G401 (cell line): ENCODE data around the gene SPDYE5. TPM values are rescaled to one million over a fixed set of nuclear protein-coding genes. Genes with fewer than 3 reads are reported as not detected.

Experiments
- DNase-seq: peaks from one replicate; pipeline ENCODE4 v3.0.0-alpha.2; 2015; ENCODE audit warnings: low spot score
- in situ Hi-C: cut with HindIII; loops from 2 replicates; pipeline ENCODE4 v1.10.0; 2016; ENCODE audit warnings: low sequenced_read_pairs, mixed read lengths
- total RNA-seq: library from RNA; depleted of rRNA; stranded (reverse); fragments of >200 nt; shearing (Covaris generic); gene quantifications from 2 replicates; pipeline ENCODE4 v1.2.3, GENCODE V29; 2014; rRNA removed

Gene SPDYE5
- total RNA-seq, 1 experiment from 2014 or later, result not detected

DNA sequence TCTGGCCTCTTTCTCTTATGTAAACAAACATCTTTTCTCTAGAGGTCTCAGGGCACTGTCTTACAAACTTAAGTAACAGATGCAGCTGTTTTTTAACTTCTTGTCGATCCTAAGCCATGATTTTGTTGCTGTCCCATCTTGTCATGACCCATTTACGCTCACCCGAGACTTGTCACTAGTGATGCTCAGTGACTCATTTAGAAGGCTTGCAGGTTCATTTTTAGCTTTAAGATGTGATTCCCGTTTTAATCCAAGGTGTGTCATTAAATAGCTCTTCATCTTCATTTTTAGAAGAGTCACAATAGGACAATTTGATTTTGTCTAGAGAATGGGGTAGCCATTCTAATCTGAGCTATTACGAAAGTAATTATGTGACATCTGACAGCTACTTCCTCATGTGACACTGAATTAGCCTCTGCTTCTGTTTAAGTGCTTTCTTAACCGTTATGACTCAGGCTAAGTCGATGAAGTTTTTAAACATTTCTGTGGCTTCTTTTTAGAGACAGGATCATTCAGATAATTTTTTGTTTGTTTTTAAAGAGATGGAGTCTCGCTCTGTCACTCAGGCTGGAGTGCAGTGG is 42.7 kb downstream of the SPDYE5 start:
- no peak for DNase-seq
- in situ Hi-C loops, result no loop called here

DNA sequence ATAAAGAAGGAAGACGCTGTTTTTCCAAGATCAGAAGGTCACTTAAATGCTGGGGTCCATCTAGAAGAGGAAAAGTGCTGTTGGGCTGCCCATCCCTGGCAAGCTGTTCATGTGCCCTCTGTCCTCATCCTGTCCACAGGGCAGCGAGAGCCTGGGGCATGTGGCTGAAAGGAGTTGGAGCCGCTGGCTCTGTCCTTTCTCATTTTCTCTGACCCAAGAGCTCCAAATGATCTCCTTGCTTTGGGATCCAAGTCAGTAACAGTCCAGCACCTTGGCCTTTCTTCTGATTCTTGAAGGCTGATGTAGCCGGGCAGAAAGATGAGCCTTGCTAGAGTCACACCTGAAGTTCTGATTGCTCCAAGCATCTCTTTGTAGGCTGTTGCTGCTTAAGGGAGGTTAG is 44.4 kb downstream of the SPDYE5 start:
- no peak for DNase-seq
- in situ Hi-C loops, result no loop called here

DNA sequence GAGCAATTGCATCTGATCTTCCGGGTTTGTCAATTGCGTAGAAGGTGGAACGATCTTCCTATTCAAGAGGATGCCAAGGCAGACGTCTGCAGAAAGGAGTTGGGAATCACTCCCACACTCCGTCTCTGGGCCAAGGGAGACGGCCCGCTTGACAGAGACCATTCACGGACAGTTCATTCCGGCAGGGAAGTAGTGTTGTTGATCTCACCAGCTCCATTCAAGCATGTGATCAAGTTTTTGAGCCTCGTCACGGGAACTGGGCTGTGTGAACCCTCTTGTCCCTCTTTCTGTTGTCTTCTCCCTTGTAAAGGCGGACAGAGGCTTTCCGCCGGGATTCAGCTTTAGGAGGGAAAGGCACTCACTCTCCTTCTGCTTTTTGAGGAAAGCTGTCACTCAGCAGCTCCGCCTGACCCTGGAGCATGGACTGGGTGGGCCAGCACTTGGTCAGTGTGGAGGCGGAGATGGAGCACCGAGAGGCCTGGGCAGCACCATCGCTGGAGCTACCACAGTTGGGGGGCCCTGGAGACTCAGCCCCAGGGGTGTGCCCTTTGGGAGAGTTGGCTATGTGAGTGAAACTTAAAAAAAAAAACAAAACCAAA is 44.9 kb downstream of the SPDYE5 start:
- in situ Hi-C loops, result no loop called here

DNA sequence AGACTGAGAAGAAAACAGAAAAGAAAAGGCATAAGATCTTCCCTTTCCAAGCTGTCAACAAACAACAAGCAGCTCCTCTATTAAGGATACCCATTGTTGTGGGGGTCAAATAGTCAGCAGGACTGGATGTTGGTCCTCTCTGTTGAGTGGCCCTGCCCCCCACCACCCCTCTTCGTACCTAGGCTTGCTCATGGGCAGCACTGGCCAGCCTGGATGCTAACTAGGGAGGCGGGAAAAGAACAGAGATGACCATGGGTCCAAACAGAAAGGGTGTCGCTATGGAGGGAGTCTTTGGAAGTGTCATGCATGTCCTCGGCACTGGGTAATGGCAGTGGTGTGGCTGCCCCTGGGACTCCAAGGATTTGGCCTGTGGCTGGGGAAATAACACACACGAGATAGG is 45.6 kb downstream of the SPDYE5 start:
- DNase-seq, result no peak
- in situ Hi-C loops, result no loop called here

More for the DNA sequence above, 44.9 kb downstream of the SPDYE5 start:
- DNase-seq, result no peak

DNA sequence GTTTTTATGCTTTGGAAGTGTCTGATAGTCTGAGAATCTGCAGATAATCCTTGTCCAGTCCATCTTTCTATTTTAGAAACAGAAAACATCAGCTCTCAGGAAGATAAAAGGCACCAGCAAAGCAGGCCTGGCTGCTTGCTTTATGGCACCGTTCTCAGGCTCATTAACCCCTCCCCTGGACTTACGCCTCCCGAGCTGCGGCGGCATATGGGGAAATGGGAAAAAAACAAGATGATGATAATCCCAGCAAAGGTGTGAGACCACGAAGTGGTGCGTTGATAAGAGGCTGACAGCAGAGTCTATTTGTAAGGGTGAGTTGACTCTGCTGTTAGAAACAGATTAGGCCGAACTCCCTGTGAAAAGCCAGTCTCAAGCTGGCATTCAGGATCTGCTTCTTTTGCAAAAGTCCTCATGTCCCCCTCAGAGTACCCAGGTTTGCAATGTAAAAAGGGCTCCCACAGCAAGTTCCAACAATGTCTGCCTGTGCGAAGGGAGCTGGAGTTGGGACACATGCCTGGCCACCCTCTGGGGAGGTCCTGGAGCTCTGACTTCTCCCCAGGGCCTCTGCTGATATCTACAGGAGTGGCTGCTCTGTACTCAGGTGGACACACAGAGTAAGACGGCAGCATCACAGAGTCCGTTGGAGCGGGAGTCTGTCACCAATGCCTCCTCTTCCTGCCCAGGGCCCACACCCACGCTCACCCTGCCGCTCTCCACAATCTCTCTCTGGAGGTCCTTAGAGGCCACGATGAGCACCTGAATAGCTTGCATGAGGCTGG is 54.3 kb downstream of the SPDYE5 start:
- no peak for DNase-seq
- in situ Hi-C loops, result no loop called here

Other genes starting within 250 kb of the SPDYE5 start
- gene TRIM73, start 96.7 kb upstream of the SPDYE5 start, total RNA-seq, result 0.20 TPM in 1 of 2 replicates, not detected in the other
- gene POM121C, start 6.0 kb upstream of the SPDYE5 start, total RNA-seq, result 3.4 and 3.5 TPM in 2 replicates
- gene HIP1, start 246.6 kb downstream of the SPDYE5 start, total RNA-seq, result 19.1 and 33.2 TPM in 2 replicates